ENCODE results near the gene SERPINE3.

Gene SERPINE3

DNA sequence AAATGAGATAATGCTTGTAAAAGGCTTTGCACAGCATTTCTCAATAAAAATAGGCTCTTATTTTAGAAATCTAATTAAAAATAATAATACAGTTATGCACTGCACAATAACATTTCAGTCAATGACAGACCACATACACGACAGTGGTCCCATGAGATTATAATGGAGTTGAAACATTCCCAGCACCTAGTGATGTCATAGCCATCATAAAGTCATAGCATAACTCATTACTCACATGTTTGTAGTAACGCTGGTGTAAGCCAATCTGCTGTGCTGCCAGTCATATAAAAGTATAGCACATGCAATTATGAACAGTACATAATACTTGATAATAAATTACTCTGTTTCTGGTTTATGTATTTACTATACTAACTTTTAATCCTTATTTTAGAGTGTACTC is 12.7 kb upstream of the SERPINE3 start:
- Histone ChIP-seq H3K4me3 (ENCODE audit: low read depth in 1 of 5, low read length in 5 of 5) (no peak overlapping the region), H3K36me3 (ENCODE audit: control insufficient read depth in 5 of 5, insufficient read depth in 5 of 5, low read length in 5 of 5) (no peaks in the 10 kb centered on the region), H3K9me3 (ENCODE audit: control insufficient read depth in 5 of 5, low read length in 5 of 5) (no peaks in the 10 kb centered on the region), H3K27ac (ENCODE audit: low read depth, low read length) (no peak overlapping the region), H3K9ac (ENCODE audit: low read length in 5 of 5) (no peak overlapping the region), H3K27me3 (ENCODE audit: control insufficient read depth in 5 of 5, insufficient read depth in 4 of 5, low read length in 5 of 5) (no peaks in the 10 kb centered on the region), H3K4me1 (ENCODE audit: control insufficient read depth in 5 of 5, insufficient read depth in 5 of 5, low read length in 5 of 5) (peaks cover 0 to 5% (median 0%) of the 10 kb centered on the region in 5 donors)

DNA sequence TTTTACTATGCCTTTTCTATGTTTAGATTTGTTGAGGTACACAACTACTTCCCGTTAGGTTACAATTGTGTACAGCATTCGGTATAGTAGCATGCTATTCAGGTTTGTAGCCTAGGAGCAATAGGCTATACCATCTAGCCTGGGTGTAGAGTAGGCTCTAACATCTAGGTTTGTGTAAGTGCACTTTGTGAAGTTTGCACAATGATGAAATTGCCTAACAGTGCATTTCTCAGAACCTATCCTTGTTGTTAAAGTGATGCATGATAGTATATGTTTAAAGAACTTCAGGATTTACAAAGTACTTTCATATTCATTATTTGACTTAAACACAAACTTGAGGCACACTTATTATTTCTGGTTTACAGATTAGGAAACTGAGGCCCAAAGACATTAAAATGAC is 11.5 kb upstream of the SERPINE3 start:
- Histone ChIP-seq H3K4me3 (ENCODE audit: low read depth in 1 of 5, low read length in 5 of 5) (no peak overlapping the region), H3K36me3 (ENCODE audit: control insufficient read depth in 5 of 5, insufficient read depth in 5 of 5, low read length in 5 of 5) (no peaks in the 10 kb centered on the region), H3K27me3 (ENCODE audit: control insufficient read depth in 5 of 5, insufficient read depth in 4 of 5, low read length in 5 of 5) (no peaks in the 10 kb centered on the region), H3K27ac (ENCODE audit: low read depth, low read length) (no peak overlapping the region), H3K9me3 (ENCODE audit: control insufficient read depth in 5 of 5, low read length in 5 of 5) (no peaks in the 10 kb centered on the region), H3K4me1 (ENCODE audit: control insufficient read depth in 5 of 5, insufficient read depth in 5 of 5, low read length in 5 of 5) (peaks cover 0 to 5% (median 0%) of the 10 kb centered on the region in 5 donors), H3K9ac (ENCODE audit: low read length in 5 of 5) (no peak overlapping the region)

DNA sequence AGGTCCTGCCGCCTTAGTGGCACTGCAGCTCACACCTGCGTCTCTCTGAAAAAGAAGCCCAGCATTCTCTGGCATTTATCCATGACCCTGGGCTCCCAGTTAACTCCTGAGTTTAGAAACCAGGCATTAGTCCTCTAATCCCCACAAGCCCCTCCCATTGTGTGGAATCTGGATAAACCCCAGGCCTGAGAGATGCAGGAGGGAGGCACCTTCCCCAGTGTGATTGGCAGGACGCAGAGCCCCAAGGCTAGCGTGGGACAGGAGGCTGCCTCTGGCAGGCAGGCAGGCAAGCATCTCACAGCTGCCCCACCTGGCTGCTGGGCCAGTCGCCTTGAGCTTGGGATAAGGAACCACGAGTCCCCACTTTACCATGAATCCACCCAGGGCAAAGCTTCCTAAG is 11.0 kb upstream of the SERPINE3 start:
- peaks cover 0 to 5% (median 0%) of the 10 kb centered on the region in 5 donors for H3K4me1 ChIP-seq (ENCODE audit: control insufficient read depth in 5 of 5, insufficient read depth in 5 of 5, low read length in 5 of 5)
- no peak overlapping the region for H3K9ac ChIP-seq (ENCODE audit: low read length in 5 of 5)
- H3K9me3 ChIP-seq (ENCODE audit: control insufficient read depth in 5 of 5, low read length in 5 of 5) = no peaks in the 10 kb centered on the region
- no peak overlapping the region for H3K4me3 ChIP-seq (ENCODE audit: low read depth in 1 of 5, low read length in 5 of 5)
- no peaks in the 10 kb centered on the region for H3K27me3 ChIP-seq (ENCODE audit: control insufficient read depth in 5 of 5, insufficient read depth in 4 of 5, low read length in 5 of 5)
- H3K36me3 ChIP-seq (ENCODE audit: control insufficient read depth in 5 of 5, insufficient read depth in 5 of 5, low read length in 5 of 5) = no peaks in the 10 kb centered on the region
- no peak overlapping the region for H3K27ac ChIP-seq (ENCODE audit: low read depth, low read length)

DNA sequence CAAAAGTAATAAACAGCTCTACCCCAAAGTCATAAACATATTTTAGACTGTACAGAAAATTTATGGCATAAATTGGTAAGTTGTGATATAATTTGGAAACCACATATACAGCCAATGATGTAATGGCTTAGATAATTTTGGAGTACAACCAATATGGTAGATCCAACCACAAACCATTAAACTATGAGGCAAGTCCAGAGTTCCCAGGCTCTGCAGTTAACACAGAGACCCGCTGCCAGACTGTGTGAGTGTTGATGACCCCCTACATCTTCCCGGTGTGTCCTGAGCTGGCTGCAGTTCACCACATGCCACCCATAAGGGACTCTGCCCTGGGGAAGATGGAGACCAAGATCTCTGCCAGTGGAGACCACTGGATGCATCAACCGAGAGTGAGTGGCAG is 9.9 kb upstream of the SERPINE3 start:
- Histone ChIP-seq H3K9ac (ENCODE audit: low read length in 5 of 5) (no peak overlapping the region), H3K9me3 (ENCODE audit: control insufficient read depth in 5 of 5, low read length in 5 of 5) (no peaks in the 10 kb centered on the region), H3K27ac (ENCODE audit: low read depth, low read length) (no peak overlapping the region), H3K36me3 (ENCODE audit: control insufficient read depth in 5 of 5, insufficient read depth in 5 of 5, low read length in 5 of 5) (no peaks in the 10 kb centered on the region), H3K4me3 (ENCODE audit: low read depth in 1 of 5, low read length in 5 of 5) (no peak overlapping the region), H3K27me3 (ENCODE audit: control insufficient read depth in 5 of 5, insufficient read depth in 4 of 5, low read length in 5 of 5) (no peaks in the 10 kb centered on the region), H3K4me1 (ENCODE audit: control insufficient read depth in 5 of 5, insufficient read depth in 5 of 5, low read length in 5 of 5) (peaks cover 0 to 2% (median 0%) of the 10 kb centered on the region in 5 donors)

DNA sequence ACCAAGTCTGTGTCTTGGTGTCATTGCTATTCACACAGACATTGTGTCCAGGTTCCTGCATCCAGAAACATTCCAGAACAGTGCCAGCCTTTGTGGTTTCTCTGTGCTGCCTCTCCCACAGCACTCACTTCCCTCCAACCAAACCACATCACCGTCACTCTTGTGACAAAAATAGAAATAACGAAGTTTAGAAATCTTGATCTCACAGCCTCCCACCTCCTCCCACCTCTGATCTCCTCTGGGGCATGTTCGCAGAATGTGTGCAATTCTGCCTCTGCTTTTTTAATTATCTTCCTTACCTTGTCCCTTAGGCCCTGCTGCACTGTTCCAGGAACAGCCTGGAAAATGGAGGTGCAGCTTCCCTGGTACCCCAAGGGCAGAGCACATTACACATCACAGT is 8.7 kb upstream of the SERPINE3 start:
- Histone ChIP-seq H3K36me3 (ENCODE audit: control insufficient read depth in 5 of 5, insufficient read depth in 5 of 5, low read length in 5 of 5) (no peaks in the 10 kb centered on the region), H3K4me1 (ENCODE audit: control insufficient read depth in 5 of 5, insufficient read depth in 5 of 5, low read length in 5 of 5) (no peaks in the 10 kb centered on the region), H3K9me3 (ENCODE audit: control insufficient read depth in 5 of 5, low read length in 5 of 5) (no peaks in the 10 kb centered on the region), H3K4me3 (ENCODE audit: low read depth in 1 of 5, low read length in 5 of 5) (no peak overlapping the region), H3K9ac (ENCODE audit: low read length in 5 of 5) (no peak overlapping the region), H3K27me3 (ENCODE audit: control insufficient read depth in 5 of 5, insufficient read depth in 4 of 5, low read length in 5 of 5) (no peaks in the 10 kb centered on the region), H3K27ac (ENCODE audit: low read depth, low read length) (no peak overlapping the region)

DNA sequence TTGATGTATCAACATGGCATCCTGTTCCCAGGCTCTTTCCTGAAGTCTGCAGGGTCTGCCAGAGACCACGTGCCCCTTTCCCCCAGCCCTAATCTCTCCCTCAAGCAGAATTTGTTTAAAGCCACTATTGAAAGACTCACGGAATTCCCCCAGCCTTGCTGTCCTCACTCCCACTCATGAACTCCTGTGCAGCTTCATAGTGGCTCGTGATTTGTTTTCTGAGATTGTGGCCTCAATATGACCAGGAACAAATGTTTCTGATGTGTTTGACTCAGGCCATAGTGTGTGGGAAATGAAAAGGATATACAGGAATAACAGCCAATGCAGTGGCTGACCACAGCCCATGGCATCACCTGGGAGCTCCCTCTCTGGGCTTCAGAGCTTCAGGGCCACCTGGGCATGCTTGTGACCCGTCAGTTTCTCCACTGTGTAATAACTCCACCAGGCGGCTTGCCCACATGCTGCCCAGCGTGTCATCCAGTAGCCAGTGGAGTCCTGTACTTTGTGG is 8.1 kb upstream of the SERPINE3 start:
- H3K27me3 ChIP-seq (ENCODE audit: control insufficient read depth in 5 of 5, insufficient read depth in 4 of 5, low read length in 5 of 5) = no peaks in the 10 kb centered on the region
- H3K27ac ChIP-seq (ENCODE audit: low read depth, low read length) = no peak overlapping the region
- H3K9ac ChIP-seq (ENCODE audit: low read length in 5 of 5) = no peak overlapping the region
- H3K4me3 ChIP-seq (ENCODE audit: low read depth in 1 of 5, low read length in 5 of 5) = no peak overlapping the region
- H3K9me3 ChIP-seq (ENCODE audit: control insufficient read depth in 5 of 5, low read length in 5 of 5) = no peaks in the 10 kb centered on the region
- H3K36me3 ChIP-seq (ENCODE audit: control insufficient read depth in 5 of 5, insufficient read depth in 5 of 5, low read length in 5 of 5) = no peaks in the 10 kb centered on the region
- no peaks in the 10 kb centered on the region for H3K4me1 ChIP-seq (ENCODE audit: control insufficient read depth in 5 of 5, insufficient read depth in 5 of 5, low read length in 5 of 5)

DNA sequence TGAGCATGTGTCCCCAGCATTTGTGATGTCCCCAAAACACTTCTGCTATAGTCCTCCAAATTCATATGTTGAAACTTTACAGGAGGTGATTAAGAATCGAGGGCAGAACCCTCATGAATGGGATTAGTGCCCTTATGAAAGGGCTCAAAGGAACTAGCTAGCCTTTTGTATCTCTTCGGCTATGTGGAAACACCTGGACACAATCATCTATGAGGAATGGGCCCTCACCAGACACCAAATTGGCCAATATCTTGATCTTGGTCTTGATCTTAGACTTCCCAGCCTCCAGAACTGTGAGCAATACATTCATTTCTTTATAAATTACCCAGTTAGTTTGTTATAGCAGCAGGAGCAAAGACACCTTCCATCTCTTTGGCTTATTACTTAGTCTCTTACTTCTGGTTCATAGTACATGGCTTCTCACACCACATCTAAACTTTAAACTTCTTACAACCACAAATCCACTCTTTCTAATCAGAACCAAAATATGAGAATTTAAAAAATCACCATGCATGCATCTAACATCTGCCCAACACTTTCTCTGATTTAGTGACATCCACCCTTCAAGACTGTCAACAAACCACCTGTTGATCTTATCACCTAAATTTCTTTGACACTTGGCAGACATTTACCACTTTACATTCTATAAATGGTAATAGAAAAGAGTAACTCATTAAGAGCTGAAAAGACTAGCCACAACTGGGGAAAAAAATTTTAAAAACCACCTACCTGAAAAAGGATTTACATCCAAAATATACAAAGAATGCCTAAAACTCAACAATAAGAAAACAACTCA is 6.7 kb upstream of the SERPINE3 start:
- Histone ChIP-seq H3K27me3 (ENCODE audit: control insufficient read depth in 5 of 5, insufficient read depth in 4 of 5, low read length in 5 of 5) (no peaks in the 10 kb centered on the region), H3K4me1 (ENCODE audit: control insufficient read depth in 5 of 5, insufficient read depth in 5 of 5, low read length in 5 of 5) (no peaks in the 10 kb centered on the region), H3K9ac (ENCODE audit: low read length in 5 of 5) (no peak overlapping the region), H3K27ac (ENCODE audit: low read depth, low read length) (no peak overlapping the region), H3K36me3 (ENCODE audit: control insufficient read depth in 5 of 5, insufficient read depth in 5 of 5, low read length in 5 of 5) (no peaks in the 10 kb centered on the region), H3K9me3 (ENCODE audit: control insufficient read depth in 5 of 5, low read length in 5 of 5) (no peaks in the 10 kb centered on the region), H3K4me3 (ENCODE audit: low read depth in 1 of 5, low read length in 5 of 5) (no peak overlapping the region)

DNA sequence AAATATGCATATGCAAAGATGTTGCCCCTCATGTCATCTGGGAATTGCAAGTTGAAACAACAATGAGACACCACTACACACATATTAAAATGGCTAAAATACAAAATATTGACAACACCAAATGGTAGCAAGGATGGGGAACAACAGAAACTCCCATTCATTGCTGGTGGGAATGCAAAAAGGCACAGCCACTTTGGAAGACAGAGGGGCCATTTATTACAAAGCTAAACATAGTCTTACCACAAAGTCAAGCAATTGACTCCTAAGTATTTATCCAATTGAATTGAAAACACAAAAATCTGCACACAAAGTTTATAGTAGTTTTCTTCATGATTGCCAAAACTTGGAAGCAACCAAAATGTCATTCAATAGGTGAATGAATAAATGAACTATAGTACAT is 6.1 kb upstream of the SERPINE3 start:
- H3K9me3 ChIP-seq (ENCODE audit: control insufficient read depth in 5 of 5, low read length in 5 of 5) = no peaks in the 10 kb centered on the region
- H3K27me3 ChIP-seq (ENCODE audit: control insufficient read depth in 5 of 5, insufficient read depth in 4 of 5, low read length in 5 of 5) = no peaks in the 10 kb centered on the region
- no peaks in the 10 kb centered on the region for H3K4me1 ChIP-seq (ENCODE audit: control insufficient read depth in 5 of 5, insufficient read depth in 5 of 5, low read length in 5 of 5)
- no peaks in the 10 kb centered on the region for H3K36me3 ChIP-seq (ENCODE audit: control insufficient read depth in 5 of 5, insufficient read depth in 5 of 5, low read length in 5 of 5)
- H3K27ac ChIP-seq (ENCODE audit: low read depth, low read length) = no peak overlapping the region
- no peak overlapping the region for H3K9ac ChIP-seq (ENCODE audit: low read length in 5 of 5)
- no peak overlapping the region for H3K4me3 ChIP-seq (ENCODE audit: low read depth in 1 of 5, low read length in 5 of 5)

DNA sequence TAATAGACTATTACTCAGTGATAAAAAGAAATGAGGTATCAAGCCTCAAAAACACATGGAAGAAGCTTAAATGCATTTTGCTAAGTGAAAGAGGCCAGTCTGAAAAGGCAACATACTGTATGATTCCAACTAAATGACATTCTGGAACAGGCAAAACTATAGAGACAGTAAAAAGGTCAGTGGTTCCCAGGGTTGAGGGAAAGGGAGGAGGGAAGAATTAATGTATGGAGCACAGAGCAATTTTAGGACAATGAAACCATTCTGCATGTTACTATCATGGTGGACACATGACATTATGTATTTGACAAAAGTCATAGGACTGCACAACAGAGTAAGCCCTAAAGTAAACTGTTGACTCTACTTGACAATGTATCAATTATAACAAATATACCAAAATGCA is 5.7 kb upstream of the SERPINE3 start:
- H3K4me1 ChIP-seq (ENCODE audit: control insufficient read depth in 5 of 5, insufficient read depth in 5 of 5, low read length in 5 of 5) = no peaks in the 10 kb centered on the region
- no peak overlapping the region for H3K4me3 ChIP-seq (ENCODE audit: low read depth in 1 of 5, low read length in 5 of 5)
- H3K9ac ChIP-seq (ENCODE audit: low read length in 5 of 5) = no peak overlapping the region
- H3K27ac ChIP-seq (ENCODE audit: low read depth, low read length) = no peak overlapping the region
- H3K27me3 ChIP-seq (ENCODE audit: control insufficient read depth in 5 of 5, insufficient read depth in 4 of 5, low read length in 5 of 5) = no peaks in the 10 kb centered on the region
- H3K36me3 ChIP-seq (ENCODE audit: control insufficient read depth in 5 of 5, insufficient read depth in 5 of 5, low read length in 5 of 5) = no peaks in the 10 kb centered on the region
- H3K9me3 ChIP-seq (ENCODE audit: control insufficient read depth in 5 of 5, low read length in 5 of 5) = no peaks in the 10 kb centered on the region

DNA sequence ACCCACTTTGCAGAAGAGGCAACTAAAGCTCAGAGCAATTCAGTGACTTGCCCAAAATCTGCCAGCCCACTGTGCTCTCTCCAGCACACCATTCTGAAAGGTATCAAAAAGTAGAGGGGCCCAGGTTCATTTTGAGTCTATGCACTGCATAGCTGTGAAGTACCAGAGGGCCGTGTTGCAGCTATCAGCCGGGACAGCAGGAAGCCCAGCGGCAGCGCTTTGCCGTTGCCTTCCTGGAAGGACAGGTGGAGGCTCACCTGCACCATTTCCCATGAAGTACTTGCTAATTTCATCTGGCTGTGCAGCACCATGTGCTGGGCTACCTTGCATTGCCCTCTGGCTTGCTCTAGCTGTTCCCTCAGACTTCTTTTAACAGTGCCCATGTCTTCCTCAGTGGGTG is 2.7 kb upstream of the SERPINE3 start:
- Histone ChIP-seq H3K9ac (ENCODE audit: low read length in 5 of 5) (no peak overlapping the region), H3K27ac (ENCODE audit: low read depth, low read length) (no peak overlapping the region), H3K27me3 (ENCODE audit: control insufficient read depth in 5 of 5, insufficient read depth in 4 of 5, low read length in 5 of 5) (no peaks in the 10 kb centered on the region), H3K4me1 (ENCODE audit: control insufficient read depth in 5 of 5, insufficient read depth in 5 of 5, low read length in 5 of 5) (no peaks in the 10 kb centered on the region), H3K36me3 (ENCODE audit: control insufficient read depth in 5 of 5, insufficient read depth in 5 of 5, low read length in 5 of 5) (no peaks in the 10 kb centered on the region), H3K9me3 (ENCODE audit: control insufficient read depth in 5 of 5, low read length in 5 of 5) (no peaks in the 10 kb centered on the region), H3K4me3 (ENCODE audit: low read depth in 1 of 5, low read length in 5 of 5) (no peak overlapping the region)
